IPS-20b (cell line): ENCODE data around the gene MGAT4A.
"Not testable (repeated sequence)": the region's sequence is repeated elsewhere in the genome, so short reads cannot be mapped to it uniquely, and the experiment has no call there.

ENCODE experiments used
- H3K27ac ChIP-seq: one replicate; pipeline ENCODE4 v1.5.1; 2013; ENCODE audit warnings: low read length
- H3K27me3 ChIP-seq: 2 replicates; pipeline ENCODE4 v1.6.1; 2013; ENCODE audit warnings: mild to moderate bottlenecking, low read length, inconsistent platforms; ENCODE audit not compliant: insufficient read depth
- H3K36me3 ChIP-seq: 2 replicates; pipeline ENCODE4 v1.6.1; 2013; ENCODE audit warnings: low read depth, mild to moderate bottlenecking, inconsistent platforms, low read length, moderate library complexity; ENCODE audit not compliant: insufficient read depth
- H3K4me1 ChIP-seq: 2 replicates; pipeline ENCODE4 v1.6.1; 2013; ENCODE audit warnings: mild to moderate bottlenecking, control low read depth, inconsistent platforms, low read length, moderate library complexity; ENCODE audit not compliant: insufficient read depth
- H3K4me3 ChIP-seq: 2 replicates; pipeline ENCODE4 v1.5.1; 2013; ENCODE audit warnings: mild to moderate bottlenecking, low read length, inconsistent platforms
- H3K9ac ChIP-seq: 2 replicates; pipeline ENCODE4 v1.6.1; 2013; ENCODE audit warnings: low read depth, mild to moderate bottlenecking, inconsistent platforms, low read length, moderate library complexity
- H3K9me3 ChIP-seq: 2 replicates; pipeline ENCODE4 v1.6.1; 2013; ENCODE audit warnings: mild to moderate bottlenecking, low read depth, low read length, inconsistent platforms; ENCODE audit not compliant: insufficient read depth

Gene MGAT4A

DNA sequence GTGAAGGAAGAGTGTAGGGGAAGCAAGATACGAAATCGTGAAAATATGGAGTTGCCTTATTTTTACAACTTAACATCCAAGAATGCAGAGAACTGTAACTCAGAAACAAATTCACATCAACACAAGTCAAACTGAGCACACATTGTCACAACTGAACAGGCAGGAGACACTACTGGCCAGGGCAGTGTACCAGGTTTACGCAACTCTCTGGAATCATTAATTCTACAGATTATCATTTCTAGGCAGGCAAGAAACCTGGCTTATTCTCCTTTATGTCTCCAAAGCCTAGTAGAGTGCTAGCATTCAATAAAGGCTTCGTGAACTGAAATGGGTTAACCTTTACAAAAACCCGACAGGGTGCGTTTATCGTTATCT is 123.2 kb downstream of the MGAT4A start:
- Histone ChIP-seq H3K4me3 (peak overlapping the region; percentile 79), H3K36me3 (peaks cover 35% of the 10 kb centered on the region), H3K4me1 (no peaks in the 10 kb centered on the region), H3K27me3 (no peaks in the 10 kb centered on the region), H3K9ac (peak overlapping the region; percentile 85), H3K9me3 (no peaks in the 10 kb centered on the region), H3K27ac (no peak overlapping the region)

DNA sequence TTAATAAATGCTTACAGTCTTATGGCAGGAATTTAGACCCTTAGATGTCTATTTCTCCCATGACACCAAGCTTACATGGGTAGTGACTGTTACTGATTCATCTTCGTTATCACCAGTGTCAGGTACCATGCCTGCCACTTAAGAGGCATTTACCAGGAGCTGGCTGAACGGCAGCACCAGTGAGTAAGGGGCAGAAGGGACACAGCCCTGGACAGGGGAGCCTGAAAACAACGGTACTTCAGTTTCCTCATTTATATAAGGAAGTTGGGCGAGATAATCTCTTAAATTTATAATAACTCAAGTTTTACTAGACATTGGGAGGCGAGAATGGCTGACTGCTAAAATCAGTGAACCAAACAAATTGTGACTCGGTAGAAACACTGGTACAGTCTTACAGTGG is 123.8 kb downstream of the MGAT4A start:
- no peaks in the 10 kb centered on the region for H3K9me3 ChIP-seq
- H3K27me3 ChIP-seq: no peaks in the 10 kb centered on the region
- peaks cover 35% of the 10 kb centered on the region for H3K36me3 ChIP-seq
- peak overlapping the region; percentile 85 for H3K9ac ChIP-seq
- no peak overlapping the region for H3K27ac ChIP-seq
- peak overlapping the region; percentile 79 for H3K4me3 ChIP-seq
- no peaks in the 10 kb centered on the region for H3K4me1 ChIP-seq

DNA sequence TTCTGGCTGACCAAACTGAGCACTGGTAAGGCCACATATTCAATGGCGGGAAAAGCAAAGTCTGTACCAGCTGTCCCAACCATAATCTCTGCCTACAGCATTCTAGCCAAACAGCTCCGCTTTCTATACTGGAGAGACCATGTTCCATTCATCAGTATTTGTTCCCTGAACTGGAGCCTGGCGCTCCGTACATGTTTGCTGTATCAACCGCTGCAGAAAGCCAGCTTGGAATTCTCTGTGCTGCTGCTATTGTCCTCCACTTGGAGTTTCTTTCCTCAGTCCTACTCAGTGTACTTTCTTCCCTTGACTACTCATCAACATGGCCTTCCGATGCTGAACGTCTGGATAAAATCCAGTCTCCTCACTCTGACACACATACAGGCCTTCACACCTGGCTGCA is 124.5 kb downstream of the MGAT4A start:
- peaks cover 35% of the 10 kb centered on the region for H3K36me3 ChIP-seq
- H3K27ac ChIP-seq: no peak overlapping the region
- no peak overlapping the region for H3K9ac ChIP-seq

DNA sequence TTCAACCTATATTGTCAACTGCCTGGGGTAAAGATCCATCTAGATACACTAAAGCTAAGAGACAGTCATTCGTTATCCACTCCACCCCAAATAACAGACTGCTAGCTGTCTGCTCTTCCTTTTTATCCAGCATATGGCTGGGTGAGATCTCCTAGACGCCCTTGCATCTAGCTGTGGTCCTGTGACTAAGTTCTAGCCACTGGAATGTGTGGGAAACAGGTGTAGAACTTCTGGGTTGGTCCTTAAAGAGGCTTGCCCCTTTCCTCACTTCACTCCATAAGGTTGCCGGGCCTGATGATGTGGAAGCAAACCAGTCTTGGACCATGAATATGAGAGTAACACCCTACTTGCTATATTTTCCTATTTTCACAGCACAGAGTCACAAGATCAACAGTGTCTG is 125.9 kb downstream of the MGAT4A start:
- no peaks in the 10 kb centered on the region for H3K4me1 ChIP-seq
- peaks cover 32% of the 10 kb centered on the region for H3K36me3 ChIP-seq
- H3K4me3 ChIP-seq: no peak overlapping the region
- no peak overlapping the region for H3K9ac ChIP-seq
- no peak overlapping the region for H3K27ac ChIP-seq
- no peaks in the 10 kb centered on the region for H3K9me3 ChIP-seq
- no peaks in the 10 kb centered on the region for H3K27me3 ChIP-seq

More for the DNA sequence above, 124.5 kb downstream of the MGAT4A start:
- Histone ChIP-seq H3K9me3 (no peaks in the 10 kb centered on the region), H3K4me1 (no peaks in the 10 kb centered on the region), H3K27me3 (no peaks in the 10 kb centered on the region), H3K4me3 (peak overlapping the region; percentile 1; the same call in 1 of the 2 replicates)

DNA sequence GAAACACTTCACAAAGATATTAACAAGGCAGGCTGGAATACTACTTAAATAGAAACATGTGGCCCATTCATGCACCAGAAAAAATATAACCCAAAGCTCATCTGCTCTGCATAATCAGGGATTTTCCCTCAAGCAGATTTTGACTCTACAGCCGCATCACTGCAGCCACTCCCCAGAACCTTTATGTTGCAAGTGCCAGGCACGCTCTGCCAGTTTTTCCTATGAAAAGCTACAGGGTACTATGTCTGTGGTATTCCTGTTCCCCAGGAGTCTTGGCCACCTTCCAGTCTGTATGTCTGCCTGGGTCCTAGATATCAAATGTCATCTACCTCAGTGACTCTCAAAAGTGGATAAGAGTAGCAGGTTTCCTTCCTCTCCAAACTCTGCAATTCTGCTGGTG is 126.4 kb downstream of the MGAT4A start:
- Histone ChIP-seq H3K27me3 (no peaks in the 10 kb centered on the region), H3K27ac (no peak overlapping the region), H3K9me3 (no peaks in the 10 kb centered on the region), H3K9ac (no peak overlapping the region), H3K4me1 (no peaks in the 10 kb centered on the region), H3K36me3 (peaks cover 37% of the 10 kb centered on the region), H3K4me3 (no peak overlapping the region)

DNA sequence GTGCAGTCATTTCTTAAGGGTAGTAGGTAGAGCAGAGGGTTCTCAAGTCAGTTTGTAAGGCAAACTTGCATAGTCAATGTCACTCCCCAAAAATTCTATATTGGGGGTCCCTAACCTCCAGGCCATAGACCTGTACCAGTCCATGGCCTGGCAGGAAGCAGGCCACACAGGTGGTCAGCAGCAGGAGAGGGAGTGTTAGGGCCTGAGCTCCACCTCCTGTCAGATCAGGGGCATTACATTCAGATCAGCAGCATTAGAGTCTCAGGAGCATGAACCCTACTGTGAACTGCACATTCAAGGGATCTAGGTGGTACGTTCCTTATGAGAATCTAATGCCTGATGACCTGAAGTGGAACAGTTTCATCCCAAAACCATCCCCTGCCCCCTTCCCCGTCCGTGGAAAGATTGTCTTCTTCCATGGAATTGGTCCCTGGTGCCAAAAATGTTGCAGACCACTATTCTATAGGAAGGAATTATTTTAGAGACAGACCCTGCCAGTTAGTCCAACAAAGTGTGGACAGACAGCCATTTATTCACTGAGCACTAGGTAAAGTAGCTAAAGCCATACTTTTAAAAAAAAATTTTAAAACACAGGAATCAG is 129.3 kb downstream of the MGAT4A start:
- no peak overlapping the region for H3K4me3 ChIP-seq
- H3K9me3 ChIP-seq: no peaks in the 10 kb centered on the region
- no peak overlapping the region for H3K27ac ChIP-seq
- H3K4me1 ChIP-seq: no peaks in the 10 kb centered on the region
- H3K9ac ChIP-seq: no peak overlapping the region
- H3K27me3 ChIP-seq: no peaks in the 10 kb centered on the region
- H3K36me3 ChIP-seq: peaks cover 52% of the 10 kb centered on the region

DNA sequence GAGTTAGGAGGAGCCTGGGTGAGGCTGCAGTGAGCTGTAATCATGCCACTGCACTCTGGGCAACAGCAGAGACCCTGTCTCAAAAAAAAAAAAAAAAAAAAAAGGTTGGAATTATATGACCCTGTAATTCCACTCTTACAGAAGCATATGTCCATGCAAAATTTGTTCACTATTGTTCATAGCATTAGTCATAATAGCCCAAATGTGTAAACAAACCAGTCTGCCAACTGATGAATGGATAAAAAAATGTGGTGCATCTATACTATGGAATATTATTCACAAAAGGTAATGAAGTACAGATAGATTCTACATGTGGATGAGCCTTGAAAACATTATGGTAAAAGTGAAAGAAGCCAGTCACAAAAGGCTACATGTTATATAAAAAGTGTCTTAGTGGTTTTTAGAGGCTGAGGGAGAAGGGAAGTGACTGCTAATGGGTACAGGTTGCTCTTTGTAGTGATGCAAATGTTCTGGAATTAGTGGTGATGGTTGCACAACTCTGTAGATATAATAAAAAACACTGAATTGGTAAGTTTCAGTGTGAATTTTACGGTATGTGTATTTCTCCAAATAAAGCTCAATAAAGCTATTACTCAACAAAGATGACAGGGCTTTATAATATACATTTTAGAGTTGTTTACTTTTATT is 132.0 kb downstream of the MGAT4A start:
- Histone ChIP-seq H3K27me3 (no peaks in the 10 kb centered on the region), H3K9me3 (peaks cover 4% of the 10 kb centered on the region; the same call in 1 of the 2 replicates), H3K9ac (no peak overlapping the region), H3K36me3 (peaks cover 58% of the 10 kb centered on the region), H3K4me1 (no peaks in the 10 kb centered on the region), H3K27ac (no peak overlapping the region), H3K4me3 (no peak overlapping the region)

DNA sequence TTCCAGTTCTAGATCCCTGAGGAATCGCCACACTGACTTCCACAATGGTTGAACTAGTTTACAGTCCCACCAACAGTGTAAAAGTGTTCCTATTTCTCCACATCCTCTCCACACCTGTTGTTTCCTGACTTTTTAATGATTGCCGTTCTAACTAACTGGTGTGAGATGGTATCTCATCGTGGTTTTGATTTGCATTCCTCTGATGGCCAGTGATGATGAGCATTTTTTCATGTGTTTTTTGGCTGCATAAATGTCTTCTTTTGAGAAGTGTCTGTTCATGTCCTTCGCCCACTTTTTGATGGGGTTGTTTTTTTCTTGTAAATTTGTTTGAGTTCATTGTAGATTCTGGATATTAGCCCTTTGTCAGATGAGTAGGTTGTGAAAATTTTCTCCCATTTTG is 136.3 kb downstream of the MGAT4A start:
- H3K36me3 ChIP-seq: peaks cover 26% of the 10 kb centered on the region

DNA sequence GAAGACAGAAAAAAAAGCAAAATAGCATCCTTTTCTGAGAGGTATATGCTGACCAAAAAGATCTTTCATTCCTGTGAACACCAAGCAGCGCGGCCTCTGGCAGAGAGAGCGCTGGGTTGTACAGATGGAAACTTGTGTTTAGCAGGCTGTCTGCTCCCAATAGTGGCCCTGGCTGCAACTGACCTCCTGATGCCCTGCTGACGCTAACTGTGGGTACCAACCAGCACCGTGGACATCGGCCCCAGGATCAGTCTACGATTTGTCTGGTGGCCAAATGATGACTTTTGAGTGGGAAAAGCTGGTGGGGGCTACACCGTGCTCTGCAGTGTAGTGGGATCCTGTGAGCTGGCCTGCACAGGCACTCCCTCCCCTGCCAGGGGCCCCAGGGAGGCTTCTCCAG is 138.4 kb downstream of the MGAT4A start:
- H3K27me3 ChIP-seq: no peaks in the 10 kb centered on the region
- no peak overlapping the region for H3K9ac ChIP-seq
- H3K9me3 ChIP-seq: peaks cover 6% of the 10 kb centered on the region; the same call in 1 of the 2 replicates
- H3K27ac ChIP-seq: no peak overlapping the region
- H3K36me3 ChIP-seq: peaks cover 11% of the 10 kb centered on the region; the same call in 1 of the 2 replicates
- H3K4me1 ChIP-seq: no peaks in the 10 kb centered on the region
- no peak overlapping the region for H3K4me3 ChIP-seq

More for the DNA sequence above, 136.3 kb downstream of the MGAT4A start:
- H3K27me3 ChIP-seq, H3K9ac ChIP-seq, H3K4me3 ChIP-seq, H3K4me1 ChIP-seq, H3K9me3 ChIP-seq, H3K27ac ChIP-seq: not testable (repeated sequence)

DNA sequence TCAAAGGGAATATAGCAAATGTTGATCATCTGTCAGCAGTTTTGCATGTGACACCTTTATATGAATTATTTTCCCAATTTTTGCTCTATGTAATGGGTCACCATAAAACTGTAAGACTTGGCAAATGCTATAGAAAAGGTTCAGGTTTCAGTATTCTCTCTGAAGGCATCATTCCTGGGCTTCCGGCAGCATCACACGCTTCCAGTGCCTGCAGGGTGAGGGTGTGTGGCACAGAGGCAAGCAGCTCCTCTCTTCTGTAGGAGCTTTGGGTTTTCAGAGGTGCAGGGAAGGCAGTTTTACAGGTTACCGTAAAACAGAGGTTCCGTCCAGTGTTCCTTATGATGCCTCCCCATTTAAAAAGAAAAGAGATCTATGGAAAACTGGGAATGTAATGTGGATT is 141.4 kb downstream of the MGAT4A start:
- peaks cover 16% of the 10 kb centered on the region; the same call in 1 of the 2 replicates for H3K36me3 ChIP-seq
- H3K27ac ChIP-seq: no peak overlapping the region
- H3K9ac ChIP-seq: no peak overlapping the region
- no peak overlapping the region for H3K4me3 ChIP-seq
- peaks cover 6% of the 10 kb centered on the region; the same call in 1 of the 2 replicates for H3K9me3 ChIP-seq
- no peaks in the 10 kb centered on the region for H3K4me1 ChIP-seq
- no peaks in the 10 kb centered on the region for H3K27me3 ChIP-seq

DNA sequence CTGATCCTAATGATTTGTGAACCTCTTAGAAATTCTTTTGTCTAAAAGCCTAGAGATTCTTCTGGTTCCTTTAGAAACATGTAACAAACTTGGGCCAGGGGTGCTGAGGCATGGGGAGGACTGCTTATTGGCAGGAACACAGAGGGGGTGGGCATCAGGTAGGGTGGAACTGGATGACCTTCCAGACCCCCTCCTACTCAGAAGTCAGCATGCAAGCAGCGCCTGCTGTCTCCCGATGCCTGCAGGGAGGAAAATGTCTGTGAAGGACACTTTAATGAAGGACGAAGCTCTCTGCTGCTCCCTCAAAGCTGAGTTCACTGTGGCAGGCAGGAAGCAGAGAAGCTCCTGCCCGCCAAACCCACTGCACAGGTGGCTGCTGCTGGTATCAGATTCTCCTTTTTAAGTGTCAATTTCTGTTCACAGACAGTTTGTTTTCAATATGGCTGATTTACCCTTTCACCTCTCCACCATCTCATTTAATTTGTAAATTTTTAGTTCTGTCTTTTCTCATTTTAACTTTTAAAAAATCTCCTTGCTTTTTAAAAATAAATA is 142.0 kb downstream of the MGAT4A start:
- H3K4me3 ChIP-seq: no peak overlapping the region
- H3K9ac ChIP-seq: no peak overlapping the region
- H3K36me3 ChIP-seq: peaks cover 19% of the 10 kb centered on the region
- H3K27ac ChIP-seq: no peak overlapping the region
- H3K27me3 ChIP-seq: no peaks in the 10 kb centered on the region
- H3K9me3 ChIP-seq: peaks cover 2% of the 10 kb centered on the region; the same call in 1 of the 2 replicates
- no peaks in the 10 kb centered on the region for H3K4me1 ChIP-seq

DNA sequence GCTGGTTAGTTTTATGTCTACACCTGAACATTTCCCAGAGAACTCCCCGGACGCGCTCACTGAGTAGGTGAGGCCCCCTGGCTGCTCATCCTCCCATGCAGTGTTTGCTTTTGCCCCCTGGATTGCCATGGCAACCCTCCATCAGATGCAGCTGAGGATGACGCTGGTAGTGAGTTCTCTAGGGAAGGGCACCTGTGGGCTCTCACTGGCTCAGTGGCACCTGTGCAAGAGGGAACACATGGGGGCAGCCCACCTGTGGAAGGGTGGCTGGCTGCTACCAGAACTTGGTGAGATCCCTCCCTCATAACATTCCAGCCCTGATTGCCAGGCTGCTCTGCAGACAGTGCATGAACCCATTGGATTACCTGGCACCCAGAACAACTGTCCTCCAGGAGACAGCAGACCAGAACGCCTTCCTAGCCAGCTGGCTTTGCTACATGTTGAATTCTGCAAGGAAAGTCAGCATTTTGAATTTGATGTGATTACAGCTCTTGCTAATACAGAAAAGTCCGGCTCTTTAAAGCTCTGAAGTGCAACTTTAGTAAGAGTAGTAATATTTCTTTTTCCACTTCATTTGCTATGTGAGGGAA is 144.3 kb downstream of the MGAT4A start:
- no peak overlapping the region for H3K27ac ChIP-seq
- no peaks in the 10 kb centered on the region for H3K27me3 ChIP-seq
- no peak overlapping the region for H3K9ac ChIP-seq
- no peaks in the 10 kb centered on the region for H3K9me3 ChIP-seq
- no peaks in the 10 kb centered on the region for H3K4me1 ChIP-seq
- H3K36me3 ChIP-seq: peaks cover 36% of the 10 kb centered on the region
- H3K4me3 ChIP-seq: no peak overlapping the region
